Fibroblast of mammary gland (primary cell): ENCODE data around the gene TP53RK.

ENCODE experiments used
- DNase-seq: peaks from one replicate; pipeline ENCODE4 v3.0.0-alpha.2; 2010; ENCODE audit warnings: low read depth
- H3K4me3 ChIP-seq: 2 replicates; pipeline ENCODE4 v1.5.1; 2011; ENCODE audit warnings: low read depth, mild to moderate bottlenecking, low read length, moderate library complexity; ENCODE audit not compliant: control insufficient read depth
- CTCF ChIP-seq: conservative IDR thresholded peaks from 2 replicates; pipeline ENCODE4 v1.5.1; 2011; ENCODE audit warnings: low read depth, low read length, inconsistent platforms; ENCODE audit not compliant: control insufficient read depth, insufficient read depth

The TP53RK gene

DNA sequence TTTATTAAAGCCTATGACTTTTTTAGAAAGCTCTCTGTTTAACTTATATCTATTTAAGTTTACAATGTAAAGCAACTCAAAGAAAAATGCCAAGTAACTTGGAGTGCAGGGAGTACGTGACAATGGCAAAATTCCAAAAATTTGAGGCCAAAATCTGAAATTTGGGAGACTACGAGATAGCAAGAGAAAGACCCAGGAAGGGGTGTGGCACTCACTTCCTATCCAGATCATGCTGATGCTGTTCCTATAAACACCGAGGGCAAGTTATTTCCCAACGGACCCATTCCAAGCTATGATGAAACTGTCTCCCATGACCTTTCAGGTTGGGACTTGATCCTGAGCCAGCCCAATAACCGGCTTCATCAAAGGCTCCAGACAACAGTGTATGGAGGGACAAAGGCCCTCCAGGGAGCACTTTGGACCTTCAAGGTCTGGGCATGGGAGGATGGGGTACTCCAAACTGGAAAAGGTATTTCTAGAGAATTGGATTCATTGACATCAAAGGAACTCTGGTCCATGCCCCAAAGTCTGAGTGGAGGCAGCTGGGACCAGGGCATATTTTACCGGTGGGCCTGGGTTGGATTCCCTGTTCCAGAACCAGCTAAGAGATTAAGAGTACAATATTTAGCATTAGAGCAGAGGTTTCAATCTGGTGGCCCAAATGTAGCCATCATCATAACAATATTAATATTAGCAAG, 22.3 kb downstream of the TP53RK start:
- DNase-seq, result no peak
- H3K4me3 ChIP-seq, result no peak overlapping the region
- no peak for TF ChIP-seq CTCF

GRCh38 chr20:46666306-46666705, 22.9 kb downstream of the TP53RK start:
- no peak for TF ChIP-seq CTCF
- H3K4me3 ChIP-seq, result no peak overlapping the region
- DNase-seq, result no peak

- no peak for TF ChIP-seq CTCF
- H3K4me3 ChIP-seq, result no peak overlapping the region
These were observed 23.6 kb downstream of the TP53RK start for GRCh38 chr20:46665602-46666001.

DNA sequence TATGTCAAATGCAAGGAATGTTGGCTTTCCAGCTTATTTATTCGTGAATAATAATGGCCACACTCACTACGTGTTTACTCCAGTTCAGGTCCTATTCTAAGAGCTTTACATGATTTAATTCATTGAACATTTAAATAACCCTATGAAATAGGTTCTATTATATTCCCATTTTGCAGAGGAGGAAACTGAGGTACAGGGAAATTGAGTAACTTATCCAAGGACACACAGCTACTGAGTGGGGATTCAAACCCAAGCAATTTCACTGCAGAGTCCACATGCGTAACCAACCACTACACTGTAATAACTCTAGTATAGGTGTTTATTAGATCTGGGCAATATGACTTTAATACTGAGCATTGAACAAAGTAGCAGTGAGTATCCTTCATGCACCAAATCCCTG, 25.7 kb downstream of the TP53RK start:
- no peak for TF ChIP-seq CTCF
- H3K4me3 ChIP-seq, result no peak overlapping the region
- DNase-seq, result no peak

More at GRCh38 chr20:46665602-46666001, 23.6 kb downstream of the TP53RK start:
- DNase-seq, result no peak

GRCh38 chr20:46661659-46662058, 27.6 kb downstream of the TP53RK start:
- no peak for DNase-seq
- TF ChIP-seq CTCF, result no peak
- H3K4me3 ChIP-seq, result no peak overlapping the region

- TF ChIP-seq CTCF, result no peak
- DNase-seq, result no peak
These were observed 28.8 kb downstream of the TP53RK start for GRCh38 chr20:46660487-46660886.

DNA sequence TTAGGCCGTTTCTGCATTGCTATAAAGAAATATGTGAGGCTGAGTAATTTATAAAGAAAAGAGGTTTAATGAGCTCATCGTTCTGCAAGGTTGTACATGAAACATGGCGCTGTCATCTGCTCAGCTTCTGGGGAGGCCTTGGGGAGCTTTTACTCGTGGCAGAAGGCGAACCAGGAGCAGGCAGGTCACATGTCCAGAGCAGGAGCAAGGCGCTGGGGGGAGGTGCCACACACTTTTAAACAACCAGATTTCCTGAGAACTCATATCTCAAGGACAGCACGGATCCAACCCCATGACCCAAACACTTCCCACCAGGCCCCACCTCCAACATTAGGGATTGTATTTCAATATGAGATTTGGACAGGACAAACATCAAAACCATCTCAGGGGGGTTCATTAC, 31.6 kb downstream of the TP53RK start:
- H3K4me3 ChIP-seq, result no peak overlapping the region
- no peak for DNase-seq
- no peak for TF ChIP-seq CTCF

More at GRCh38 chr20:46660487-46660886, 28.8 kb downstream of the TP53RK start:
- H3K4me3 ChIP-seq, result no peak overlapping the region
